Endothelial cell of umbilical vein (primary cell): ENCODE data around the gene CNPY1. TPM values are rescaled to one million over a fixed set of nuclear protein-coding genes. Genes with fewer than 3 reads are reported as not detected.

Experiments used
- BruUV-seq: library from RNA; stranded (reverse); fragments of 400-500 nt; replicated peaks from 2 replicates; lab custom pipeline; 2021; lab: Mats Ljungman, UMichigan
- CTCF ChIA-PET: fragments of 300-600, 350-600 bp; sonication (Branson Sonifier 250); formaldehyde crosslinking; loops from one replicate; lab custom pipeline; 2021; ENCODE audit warnings: antibody characterized with exemption, inconsistent platforms; lab: Charles Lee
- POLR2A ChIA-PET: fragments of 300-600, 350-600 bp; sonication (Branson Sonifier 250); formaldehyde crosslinking; loops from one replicate; lab custom pipeline; 2021; ENCODE audit warnings: antibody characterized with exemption, inconsistent platforms; lab: Charles Lee
- DNase-seq: peaks from one replicate; pipeline ENCODE4 v3.0.0-alpha.2; 2011; ENCODE audit warnings: low read depth, low spot score
- FAIRE-seq: peaks from 2 replicates; lab custom pipeline; 2011; peaks lifted over from hg19 to GRCh38; lab: Jason Lieb, UNC
- H2AFZ ChIP-seq: 2 replicates; pipeline ENCODE4 v1.6.0; 2012; ENCODE audit warnings: low read depth, low read length, control low read depth, inconsistent platforms
- H3K27ac ChIP-seq: 2 replicates; pipeline ENCODE4 v1.5.1; 2011; ENCODE audit warnings: low read depth, mild to moderate bottlenecking, control low read depth, low read length, moderate library complexity; ENCODE audit not compliant: insufficient read depth
- H3K27me3 ChIP-seq, 2 experiments: 2 replicates each; pipeline versions ENCODE4 v1.6.0 to v1.6.1; 2011; ENCODE audit warnings: low read length in 2 of 2, mixed read lengths in 1 of 2; ENCODE audit not compliant: control insufficient read depth in 2 of 2, insufficient read depth in 2 of 2
- H3K36me3 ChIP-seq, 2 experiments: 2 replicates in 1 of 2; 3 replicates in 1 of 2; pipeline ENCODE4 v1.5.1; 2011; ENCODE audit warnings: low read length in 2 of 2, mild to moderate bottlenecking in 1 of 2, moderate library complexity in 1 of 2; ENCODE audit not compliant: control insufficient read depth in 2 of 2, insufficient read depth in 2 of 2; ENCODE audit errors: extremely low read depth in 1 of 2
- H3K4me1 ChIP-seq: 3 replicates; pipeline ENCODE4 v1.5.1; 2011; ENCODE audit warnings: mild to moderate bottlenecking, low read length; ENCODE audit not compliant: control insufficient read depth, insufficient read depth; ENCODE audit errors: extremely low read depth
- H3K4me2 ChIP-seq: 2 replicates; pipeline ENCODE4 v1.6.1; 2011; ENCODE audit warnings: low read length, control low read depth, mixed read lengths; ENCODE audit not compliant: insufficient read depth
- H3K4me3 ChIP-seq, 3 experiments: fragments of 200-600 bp in 1 of 3; sonication (generic), shearing (Covaris generic) in 1 of 3; replicated peaks in 1 of 3; 2 replicates each; pipeline ENCODE4 v1.5.1; 2011 to 2016; ENCODE audit warnings: control low read depth in 3 of 3, low read length in 3 of 3, mild to moderate bottlenecking in 2 of 3, inconsistent platforms in 1 of 3, low read depth in 1 of 3, moderate library complexity in 1 of 3; ENCODE audit not compliant: insufficient read depth in 1 of 3
- H3K79me2 ChIP-seq: 2 replicates; pipeline ENCODE4 v1.6.0; 2012; ENCODE audit warnings: low read length, inconsistent platforms; ENCODE audit not compliant: control insufficient read depth, insufficient read depth
- H3K9ac ChIP-seq: replicated peaks from 2 replicates; pipeline ENCODE3; 2011; ENCODE audit warnings: low read length, control low read depth; ENCODE audit not compliant: insufficient read depth; ENCODE audit errors: extremely low read depth
- H3K9me1 ChIP-seq: replicated peaks from 3 replicates; pipeline ENCODE4 v1.6.0; 2011; ENCODE audit warnings: mild to moderate bottlenecking, low read length; ENCODE audit not compliant: control insufficient read depth, insufficient read depth; ENCODE audit errors: extremely low read depth
- H3K9me3 ChIP-seq: replicated peaks from 2 replicates; pipeline ENCODE4 v1.5.1; 2012; ENCODE audit warnings: low read length, inconsistent platforms; ENCODE audit not compliant: control insufficient read depth, insufficient read depth
- H4K20me1 ChIP-seq: replicated peaks from 2 replicates; pipeline ENCODE3; 2011; ENCODE audit warnings: mild to moderate bottlenecking, low read length; ENCODE audit not compliant: control insufficient read depth, insufficient read depth; ENCODE audit errors: extremely low read depth
- CTCF ChIP-seq, 2 donors: IDR thresholded peaks; 1 replicate in 1 of 2; 2 replicates in 1 of 2; pipeline ENCODE4 v1.5.1; 2011; ENCODE audit warnings: low read length in 2 of 2, mild to moderate bottlenecking in 2 of 2, moderate library complexity in 2 of 2, control low read depth in 1 of 2, inconsistent platforms in 1 of 2, low read depth in 1 of 2; ENCODE audit not compliant: insufficient read depth in 1 of 2; ENCODE audit errors: extremely low read depth in 1 of 2
- EZH2 ChIP-seq: IDR thresholded peaks from 2 replicates; pipeline ENCODE4 v1.6.1; 2012; ENCODE audit warnings: borderline replicate concordance, low read depth, mild to moderate bottlenecking, moderate library complexity, low read length, inconsistent platforms; ENCODE audit not compliant: severe bottlenecking
- FOS ChIP-seq: IDR thresholded peaks from 2 replicates; pipeline ENCODE4 v1.6.1; 2011; ENCODE audit warnings: mild to moderate bottlenecking, low read length, moderate library complexity, borderline replicate concordance; ENCODE audit not compliant: insufficient read depth
- GATA2 ChIP-seq: IDR thresholded peaks from 2 replicates; pipeline ENCODE4 v1.7.0; 2011; ENCODE audit warnings: low read depth, mild to moderate bottlenecking, moderate library complexity, mixed read lengths, low read length; ENCODE audit not compliant: insufficient read length, insufficient read depth
- JUN ChIP-seq: IDR thresholded peaks from 2 replicates; pipeline ENCODE4 v1.6.1; 2011; ENCODE audit warnings: borderline replicate concordance, low read depth; ENCODE audit not compliant: insufficient read length, insufficient read depth
- MYC ChIP-seq: IDR thresholded peaks from one replicate; pipeline ENCODE4 v1.6.1; 2011; ENCODE audit warnings: mild to moderate bottlenecking, low read depth, low read length
- POLR2A ChIP-seq: IDR thresholded peaks from 2 replicates; pipeline ENCODE4 v1.6.1; 2012; ENCODE audit warnings: low read depth, mild to moderate bottlenecking, control low read depth, low read length
- POLR2AphosphoS5 ChIP-seq: IDR thresholded peaks from 2 replicates; pipeline ENCODE4 v1.6.1; 2012; ENCODE audit warnings: low read depth, mild to moderate bottlenecking, control low read depth, low read length, moderate library complexity; ENCODE audit not compliant: insufficient read depth
- dilution Hi-C: fragments of 300-500 bp; cut with MboI; formaldehyde crosslinking; loops from one replicate; pipeline ENCODE4 v1.15.0; 2019; ENCODE audit warnings: low sequenced_read_pairs; ENCODE audit not compliant: extremely low pct_ligation_motif_present
- intact Hi-C: fragments of 100-400 bp; cut with micrococcal nuclease; formaldehyde crosslinking; loops from one replicate; pipeline ENCODE4 v1.10.0; 2022
- polyA plus RNA-seq, 4 experiments: library from polyadenylated mRNA; depleted of rRNA in 3 of 4; stranded (reverse) in 3 of 4; unstranded in 1 of 4; fragments of >200 nt; gene quantifications; 2 replicates each; pipeline versions ENCODE4 v1.2.1 to v1.2.3, GENCODE V29; 2011 to 2012; ENCODE audit warnings: missing spikeins in 1 of 4
- total RNA-seq: library from RNA; stranded (reverse); gene quantifications from 2 replicates; pipeline ENCODE4 v1.2.3, GENCODE V29; 2021
- TF ChIP-seq, protein P1 (sequence below): IDR thresholded peaks from 2 replicates; pipeline ENCODE4 v1.6.1; 2011; ENCODE audit not compliant: insufficient read depth, insufficient read length

CNPY1 gene
- total and polyA plus RNA-seq, 2 donors (not counting 3 experiments of a cell fraction or from before 2014, with no cell fraction given), result not detected

DNA sequence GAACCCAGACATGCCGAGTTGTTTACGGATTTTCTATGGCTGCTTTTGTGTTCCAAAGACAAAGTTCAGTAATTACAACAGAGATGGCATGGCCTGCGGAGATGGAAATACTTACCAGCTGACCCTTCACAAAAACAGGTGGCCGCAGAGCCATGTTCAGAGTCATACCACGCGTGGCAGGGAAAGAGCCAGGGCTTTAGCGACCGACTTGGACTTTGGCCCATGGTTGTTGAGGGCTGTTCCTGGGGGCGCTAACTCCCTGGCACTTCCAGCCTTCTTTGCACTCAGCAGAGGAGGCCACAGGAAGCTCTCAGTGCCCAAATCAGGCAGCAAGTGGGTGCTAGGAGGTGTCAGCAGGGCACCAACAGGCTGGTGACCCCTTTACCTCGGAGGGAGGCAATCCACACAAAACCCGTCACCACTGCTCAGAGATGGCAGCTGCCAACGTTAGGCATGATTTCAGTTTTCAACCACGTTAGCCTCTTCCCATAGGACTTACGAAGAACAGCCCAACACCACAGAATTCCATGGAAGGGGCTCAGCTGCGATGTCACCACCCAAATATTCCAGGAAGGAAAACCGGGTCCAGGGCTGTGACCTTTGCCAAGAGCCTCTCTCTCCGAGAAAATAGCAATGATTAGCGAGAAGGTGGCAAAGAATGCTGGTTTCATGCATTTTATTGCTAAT lies 21.4 kb upstream of the CNPY1 start:
- no TSS peak for BruUV-seq
- Histone ChIP-seq H3K4me3 (no peak overlapping the region), H3K4me1 (no peaks in the 10 kb centered on the region), H3K9me1 (no peaks in the 10 kb centered on the region), H3K9me3 (no peaks in the 10 kb centered on the region), H3K36me3 (no peaks in the 10 kb centered on the region), H3K9ac (no peak overlapping the region), H3K27me3 (no peaks in the 10 kb centered on the region), H4K20me1 (no peaks in the 10 kb centered on the region), H2AFZ (no peak overlapping the region), H3K27ac (no peak overlapping the region), H3K4me2 (no peak overlapping the region), H3K79me2 (no peaks in the 10 kb centered on the region)
- ChIA-PET CTCF (no interaction called here), POLR2A (no interaction called here)
- FAIRE-seq (no peak), DNase-seq (no peak)
- TF ChIP-seq, protein P1, sequence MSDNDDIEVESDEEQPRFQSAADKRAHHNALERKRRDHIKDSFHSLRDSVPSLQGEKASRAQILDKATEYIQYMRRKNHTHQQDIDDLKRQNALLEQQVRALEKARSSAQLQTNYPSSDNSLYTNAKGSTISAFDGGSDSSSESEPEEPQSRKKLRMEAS, result no peak
- TF ChIP-seq EZH2, result no peak
- no peak for TF ChIP-seq POLR2A
- TF ChIP-seq POLR2AphosphoS5, result no peak
- no peak for TF ChIP-seq GATA2
- TF ChIP-seq FOS, result no peak
- no peak for TF ChIP-seq CTCF (IDR thresholded peaks at IDR 0.05; ENCODE audit: extremely low read depth in 1 of 2, insufficient read depth in 1 of 2, low read depth in 1 of 2, low read length in 2 of 2)
- TF ChIP-seq JUN, result no peak
- TF ChIP-seq MYC, result no peak
- intact Hi-C loops, result no loop called here
- dilution Hi-C loops, result no loop called here
